Measurements from ENCODE around the gene LAMB4.

Gene LAMB4

GRCh38 chr7:108104324-108104723, 25.8 kb downstream of the LAMB4 start:
- no peak for DNase-seq

DNA sequence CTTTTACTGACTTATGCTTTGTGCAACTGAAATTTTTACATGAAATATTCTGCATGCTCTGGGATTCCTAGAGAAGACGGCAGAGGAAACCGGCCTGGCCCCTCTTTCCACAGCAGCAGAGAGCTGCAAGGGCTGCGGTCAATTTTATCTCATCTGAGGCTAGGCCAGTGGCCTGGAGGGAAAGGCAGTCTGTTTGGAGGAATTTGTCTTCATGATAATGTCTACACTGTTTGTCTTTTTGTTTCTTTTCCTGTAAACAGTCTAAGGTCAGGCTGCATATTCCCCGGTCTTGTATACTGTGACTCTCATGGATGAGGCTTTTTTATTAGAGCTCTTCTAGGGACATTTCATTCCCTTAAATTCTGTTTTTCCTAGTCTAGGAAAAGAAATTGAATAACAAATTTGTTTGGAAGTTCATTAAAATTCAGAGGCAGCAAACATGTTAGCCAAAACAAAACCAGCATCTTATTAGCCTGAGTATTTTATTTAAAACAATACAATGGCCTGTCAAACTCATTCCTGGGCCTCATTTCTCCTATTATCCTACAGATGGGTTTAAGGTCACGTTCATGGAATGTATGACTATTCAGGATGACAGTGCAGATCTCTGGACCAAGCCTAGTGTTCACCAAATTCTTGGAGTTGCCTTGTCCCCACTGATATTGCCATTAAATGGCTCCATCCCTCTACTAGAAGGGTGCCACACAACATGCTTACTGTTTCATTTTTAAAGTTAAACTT, 26.4 kb downstream of the LAMB4 start:
- no peak for DNase-seq

GRCh38 chr7:108102671-108103312, 27.4 kb downstream of the LAMB4 start:
- no peak for DNase-seq

DNA sequence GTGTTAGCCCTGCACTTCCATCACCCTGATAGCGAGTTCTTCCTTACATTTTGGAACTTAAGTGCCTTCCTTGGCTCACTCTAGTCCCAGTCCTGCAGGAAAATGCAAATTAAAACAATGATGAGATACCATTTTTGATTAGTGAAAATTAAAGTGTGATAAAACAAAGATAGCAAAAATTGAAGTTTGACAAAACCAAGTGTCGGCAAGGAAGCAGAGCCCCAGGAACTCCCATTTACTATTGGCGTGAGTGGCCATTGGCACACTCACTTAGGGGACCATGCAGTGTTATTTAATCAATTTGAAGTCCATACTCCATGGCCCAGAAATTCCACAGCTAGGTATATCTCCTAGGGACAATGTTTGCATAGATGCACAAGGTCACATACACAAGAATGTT, 28.4 kb downstream of the LAMB4 start:
- DNase-seq = no peak

DNA sequence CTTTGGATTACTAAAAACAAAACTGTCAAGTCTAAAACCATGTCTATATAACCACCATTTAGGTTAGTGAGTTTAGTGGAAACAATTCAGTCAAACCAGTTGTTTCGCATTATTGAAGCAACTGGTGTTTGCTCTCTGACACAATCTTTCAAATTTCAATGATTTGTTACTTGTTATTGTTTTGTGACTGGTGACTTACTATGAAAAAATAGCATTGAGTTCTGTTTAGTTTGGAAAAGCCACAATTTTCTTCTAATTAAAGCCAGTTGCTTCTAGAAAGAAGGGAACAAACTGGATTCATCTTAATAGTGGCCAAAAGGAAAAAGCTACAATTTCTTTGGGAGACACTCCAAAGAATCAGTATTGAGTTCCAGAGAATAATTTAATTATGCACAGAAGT, 30.4 kb downstream of the LAMB4 start:
- no peak for DNase-seq

GRCh38 chr7:108097703-108098102, 32.5 kb downstream of the LAMB4 start:
- DNase-seq = no peak

DNA sequence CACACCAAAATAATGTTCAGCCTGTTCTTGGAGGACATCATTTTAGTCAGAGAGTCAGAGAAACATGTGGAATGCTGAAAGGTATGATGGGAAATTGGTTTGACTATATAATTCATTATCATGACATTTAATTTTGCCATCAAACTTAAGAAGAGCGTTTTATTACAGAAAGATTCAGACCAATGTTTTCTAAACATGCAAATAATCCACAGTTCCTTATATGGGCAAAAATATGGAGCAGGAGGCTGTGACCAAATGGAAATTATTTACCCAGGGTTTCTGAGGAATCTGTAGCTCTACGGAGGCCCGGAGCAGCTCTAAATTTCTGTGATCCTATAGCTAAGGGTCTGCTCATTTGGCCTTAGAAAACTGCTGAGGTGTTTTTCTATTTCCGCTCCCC, 33.2 kb downstream of the LAMB4 start:
- no peak for DNase-seq

GRCh38 chr7:108094933-108095710, 35.0 kb downstream of the LAMB4 start:
- no peak for DNase-seq

DNA sequence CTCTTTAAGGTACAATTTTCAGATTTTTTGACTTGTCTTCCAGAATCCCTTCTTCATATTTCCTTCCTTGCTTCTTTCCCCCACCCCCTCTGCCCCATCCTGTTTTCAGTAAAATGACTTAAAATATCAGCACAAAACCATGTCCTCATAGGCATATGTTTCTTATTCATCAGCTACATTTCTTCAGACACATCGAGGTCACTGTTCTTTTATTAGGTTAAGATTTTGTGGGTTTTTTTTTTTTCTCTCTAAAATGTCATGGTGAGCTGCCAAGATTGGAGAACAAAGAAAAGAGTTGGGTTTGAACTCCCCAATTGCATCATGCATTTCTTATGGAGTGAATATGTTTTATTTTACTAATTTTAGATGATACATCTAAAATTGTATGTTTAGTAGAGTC, 35.8 kb downstream of the LAMB4 start:
- no peak for DNase-seq

DNA sequence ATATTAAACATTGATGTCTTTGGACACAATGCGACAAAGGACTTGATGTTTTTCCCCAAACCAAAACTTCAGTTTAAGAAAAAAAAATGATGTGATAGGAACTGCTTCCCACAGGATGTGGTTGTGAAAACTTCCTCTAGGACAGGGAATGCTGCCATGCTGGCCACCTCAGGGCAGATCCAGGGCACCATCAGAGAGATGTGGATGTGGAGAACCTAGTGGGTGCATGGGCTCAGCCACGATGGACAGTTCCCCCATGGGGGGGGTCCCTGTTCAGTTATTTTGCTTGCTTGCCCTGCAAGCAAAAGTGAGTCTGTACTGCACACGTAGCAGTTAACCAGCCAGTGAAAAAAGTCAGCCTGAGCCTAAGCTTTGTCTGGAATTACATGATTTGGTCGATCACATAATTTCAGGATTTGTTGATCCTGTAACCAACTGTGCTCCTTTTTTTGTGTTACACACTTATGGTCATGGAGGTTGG, 36.3 kb downstream of the LAMB4 start:
- no peak for DNase-seq

DNA sequence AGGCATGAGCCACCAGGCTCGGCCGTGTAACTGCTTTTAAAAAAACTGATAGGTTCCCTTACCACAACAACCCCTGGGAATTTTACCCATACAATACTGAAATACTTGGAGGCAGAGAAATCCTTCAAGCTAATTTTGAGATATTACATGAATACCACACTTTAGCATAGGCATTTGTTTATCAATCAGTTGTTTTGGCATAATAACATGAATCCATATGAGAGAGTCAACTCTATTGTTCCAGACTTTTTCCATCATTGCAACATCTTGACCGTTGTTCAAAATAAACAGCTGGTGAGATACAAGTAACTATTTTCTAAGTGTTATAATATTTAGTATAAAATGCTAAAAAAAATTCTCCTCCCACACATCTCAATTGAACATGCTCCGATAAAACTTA, 36.8 kb downstream of the LAMB4 start:
- no peak for DNase-seq

DNA sequence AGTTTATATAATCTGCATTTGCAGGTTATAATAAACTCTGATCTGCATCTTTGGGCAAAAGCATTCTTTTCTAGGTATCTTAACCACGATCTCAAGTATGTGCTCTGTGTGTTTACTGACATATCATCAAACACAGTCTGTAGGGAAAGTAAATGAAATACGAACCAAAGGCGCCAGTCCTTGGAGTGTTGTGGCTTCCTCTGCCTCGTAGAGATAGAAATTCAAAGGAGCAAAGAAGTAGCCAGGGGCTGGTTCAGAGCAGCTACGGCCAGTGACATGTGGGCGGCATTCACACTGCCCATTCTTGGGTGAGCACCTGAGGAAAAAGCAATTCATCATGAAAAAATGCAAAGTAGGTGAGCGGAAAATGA, 38.7 kb downstream of the LAMB4 start:
- no peak for DNase-seq

GRCh38 chr7:108090791-108091460, 39.2 kb downstream of the LAMB4 start:
- DNase-seq = no peak

GRCh38 chr7:108089381-108089780, 40.8 kb downstream of the LAMB4 start:
- DNase-seq = no peak

DNA sequence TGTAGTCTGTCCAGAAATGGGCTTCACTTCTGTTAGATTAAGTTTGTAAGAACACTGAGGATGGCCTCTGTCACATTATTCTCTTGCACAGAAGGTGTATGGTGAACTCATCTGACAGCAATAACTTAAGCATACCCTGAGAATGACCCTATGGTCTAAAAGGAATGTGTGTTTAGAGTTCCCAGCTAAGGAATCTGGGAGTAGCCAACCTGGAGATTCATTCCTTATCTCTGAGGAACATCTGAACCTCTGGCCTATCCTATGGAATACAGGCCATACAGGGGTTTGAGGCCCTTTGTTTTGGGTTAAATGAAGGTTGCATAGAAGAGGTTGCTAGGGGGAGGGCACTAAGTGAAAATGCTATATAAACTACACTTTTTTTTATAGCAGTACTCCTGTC, 41.4 kb downstream of the LAMB4 start:
- DNase-seq = no peak

- no peak for DNase-seq
Observed at GRCh38 chr7:108087778-108088177, 42.4 kb downstream of the LAMB4 start.

DNA sequence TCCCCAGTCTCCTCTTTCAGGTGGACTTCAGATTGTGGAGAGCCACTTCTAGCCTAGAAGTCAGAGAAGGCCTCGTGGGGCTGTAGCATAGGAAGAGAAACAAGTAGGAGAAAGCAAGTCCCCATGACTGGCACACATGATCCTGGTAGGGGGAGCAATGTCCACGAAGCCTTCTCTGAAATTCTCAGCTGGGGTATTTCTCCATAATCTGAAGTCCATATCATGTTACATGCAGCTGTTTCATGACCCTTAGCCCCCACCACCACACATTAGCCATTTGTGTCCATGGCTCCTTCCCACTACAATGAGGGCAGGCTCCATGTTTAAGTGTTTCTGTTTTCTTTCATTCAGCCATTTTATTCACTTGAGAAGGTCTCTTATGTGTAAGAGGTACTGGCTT, 43.2 kb downstream of the LAMB4 start:
- no peak for DNase-seq

DNA sequence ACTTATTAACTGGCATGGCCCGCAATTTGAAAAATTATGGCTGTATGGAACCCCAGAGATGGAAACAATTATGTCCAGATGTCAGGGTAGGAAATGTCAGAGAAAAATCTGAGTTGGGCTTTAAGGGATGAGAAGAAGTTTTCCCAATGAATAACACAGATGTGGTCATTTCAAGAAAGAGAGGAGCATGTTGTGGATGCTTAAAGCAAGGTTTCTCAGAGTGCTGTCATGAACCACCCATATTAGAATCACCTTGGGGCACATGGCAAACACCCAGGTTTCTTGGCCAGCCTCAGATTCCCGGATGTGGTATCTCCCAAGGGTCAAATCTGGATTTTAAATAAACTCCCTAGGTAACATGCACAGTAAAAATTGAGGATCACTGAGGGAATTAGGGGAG, 43.6 kb downstream of the LAMB4 start:
- DNase-seq = no peak

- no peak for DNase-seq
Observed at GRCh38 chr7:108083980-108084379, 46.2 kb downstream of the LAMB4 start.

- no peak for DNase-seq
Observed at GRCh38 chr7:108079648-108080591, 50.2 kb downstream of the LAMB4 start.

GRCh38 chr7:108079276-108079647, 50.9 kb downstream of the LAMB4 start:
- no peak for DNase-seq

DNA sequence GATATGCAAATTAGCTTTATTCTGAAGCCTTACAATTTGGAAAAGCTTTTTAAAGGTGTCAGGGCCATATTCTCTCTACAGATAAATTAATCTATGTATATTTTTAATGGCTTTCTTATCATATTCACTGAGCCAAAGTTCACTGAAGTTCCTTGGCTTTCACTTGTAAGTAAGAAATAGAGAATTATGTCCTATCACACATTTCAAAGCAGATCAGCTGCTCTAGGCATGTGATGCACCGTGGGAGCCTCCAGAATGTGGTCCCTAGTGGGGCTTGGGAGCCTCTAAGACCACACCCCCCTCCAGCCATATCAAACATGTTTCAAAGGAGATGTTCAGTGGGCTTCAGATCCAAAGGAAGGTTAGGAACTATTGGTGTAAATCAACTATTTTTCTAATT, 51.5 kb downstream of the LAMB4 start:
- DNase-seq = no peak

All from activated CD4-positive, CD25-positive, alpha-beta regulatory T cell (primary cell).